Stomach (tissue), 9 donors: ENCODE measurements around the gene FIS1. TPM values are rescaled to one million over a fixed set of nuclear protein-coding genes. Genes with fewer than 3 reads are reported as not detected.
A peak's percentile ranks its signal among the peaks of the same experiment; 100 is the strongest.

Source experiments
- DNase-seq, 2 donors: peaks; one replicate each; pipeline versions ENCODE4 v3.0.0 to v3.0.0-alpha.2; 2013 to 2019
- H3K27ac ChIP-seq, 5 donors: fragments of 200-600 bp in 4 of 5; sonication (generic) in 4 of 5; one replicate each; pipeline ENCODE4 v1.5.1; 2013 to 2019; ENCODE audit warnings: mild to moderate bottlenecking in 1 of 5, moderate library complexity in 1 of 5
- H3K27me3 ChIP-seq, 3 donors: fragments of 200-600 bp; sonication (generic); one replicate each; pipeline ENCODE4 v1.5.1; 2017 to 2019; ENCODE audit warnings: mixed run types in 1 of 3
- H3K36me3 ChIP-seq, 4 donors: fragments of 200-600 bp; sonication (generic); 1 replicate in 3 of 4; 2 replicates in 1 of 4; pipeline ENCODE4 v1.5.1; 2016 to 2019
- H3K4me1 ChIP-seq, 4 donors: fragments of 200-600 bp; sonication (generic); one replicate each; pipeline ENCODE4 v1.5.1; 2016 to 2019
- H3K4me3 ChIP-seq, 4 donors: fragments of 200-600 bp; sonication (generic) in 3 of 4; one replicate each; pipeline ENCODE4 v1.5.1; 2016 to 2019; ENCODE audit warnings: mild to moderate bottlenecking in 1 of 4
- H3K9me3 ChIP-seq, 4 donors: fragments of 200-600 bp; sonication (generic); one replicate each; pipeline ENCODE4 v1.5.1; 2016 to 2019
- CTCF ChIP-seq, 7 experiments: fragments of 450-650 bp in 4 of 7; fragments of 200-600 bp in 3 of 7; sonication (generic) in 3 of 7; IDR thresholded peaks; one replicate each; pipeline ENCODE4 v1.5.1; 2016 to 2019; ENCODE audit warnings: antibody characterized with exemption in 7 of 7, control low read depth in 2 of 7, mild to moderate bottlenecking in 1 of 7
- EP300 ChIP-seq: sonication (generic); formaldehyde crosslinking; IDR thresholded peaks from one replicate; pipeline ENCODE4 v1.6.1; 2017; ENCODE audit warnings: antibody characterized with exemption
- POLR2A ChIP-seq, 4 donors: fragments of 450-650 bp; IDR thresholded peaks; one replicate each; pipeline ENCODE4 v1.6.1; 2016; ENCODE audit warnings: antibody characterized with exemption in 4 of 4, control low read depth in 2 of 4, mild to moderate bottlenecking in 1 of 4, moderate library complexity in 1 of 4
- POLR2AphosphoS5 ChIP-seq, 3 donors: sonication (generic); formaldehyde crosslinking; IDR thresholded peaks; one replicate each; pipeline ENCODE4 v1.6.1; 2016; ENCODE audit warnings: antibody characterized with exemption in 3 of 3
- WGBS, 5 donors: extraction: QIAGEN DNeasy Blood & Tissue Kit in 3 of 5; methylation state at CpG; one replicate each; pipeline versions ENCODE4 v1.1.5 to v1.1.7; 2013 to 2018; 5-methylcytosine and 5-hydroxymethylcytosine counted together
- intact Hi-C: fragments of 100-400 bp; cut with DNase I; formaldehyde crosslinking; loops from one replicate; pipeline ENCODE4 v1.15.1; 2023; ENCODE audit warnings: low total_unique reads
- polyA plus RNA-seq, 3 donors: library from polyadenylated mRNA; stranded (reverse); fragments of 200-250 nt; gene quantifications; one replicate each; pipeline ENCODE4 v1.2.3, GENCODE V29; 2013
- total RNA-seq, 5 donors: library from RNA; depleted of rRNA; stranded (reverse); fragments of >200 nt; gene quantifications; one replicate each; pipeline versions ENCODE4 v1.1.0 to v1.2.3, GENCODE V29; 2014 to 2016
- donor health status: healthy with polysubstance abuse.
- donor health status: Bipolar disorder and iron deficiency.
- donor health status: healthy.

FIS1 gene
- total and polyA plus RNA-seq, 8 donors: 72.4 to 329 (median 199) TPM

GRCh38 chr7:101250324-101250723 lies 5.4 kb upstream of the FIS1 start:
- H3K9me3 ChIP-seq: no peaks in the 10 kb centered on the region
- H3K4me1 ChIP-seq: peaks cover 10 to 53% (median 41%) of the 10 kb centered on the region in 4 donors
- H3K27ac ChIP-seq: no peak overlapping the region
- H3K27me3 ChIP-seq: peaks cover 0 to 5% (median 0%) of the 10 kb centered on the region in 3 donors
- TF ChIP-seq EP300 (no peak), CTCF (IDR thresholded peaks at IDR 0.05) (no peak), POLR2A (IDR thresholded peaks at IDR 0.05) (no peak), POLR2AphosphoS5 (IDR thresholded peaks at IDR 0.05) (no peak)
- peak overlapping the region in 1 of 4 donors; percentile 86 for H3K4me3 ChIP-seq
- DNase-seq: no peak
- H3K36me3 ChIP-seq: peaks cover 4 to 29% (median 26%) of the 10 kb centered on the region in 4 donors
- intact Hi-C loops: no loop called here
- WGBS, 5 donors: 88 to 97% (median 93%) methylated on average over 3 of the region's 3 CpGs

GRCh38 chr7:101248276-101248675 lies 3.4 kb upstream of the FIS1 start:
- Histone ChIP-seq H3K4me1 (peaks cover 21 to 66% (median 54%) of the 10 kb centered on the region in 4 donors), H3K27ac (no peak overlapping the region), H3K9me3 (no peaks in the 10 kb centered on the region), H3K36me3 (peaks cover 4 to 29% (median 26%) of the 10 kb centered on the region in 4 donors), H3K4me3 (no peak overlapping the region), H3K27me3 (no peaks in the 10 kb centered on the region)
- intact Hi-C loops: no loop called here
- TF ChIP-seq POLR2A (IDR thresholded peaks at IDR 0.05) (no peak), EP300 (no peak), CTCF (IDR thresholded peaks at IDR 0.05) (no peak), POLR2AphosphoS5 (IDR thresholded peaks at IDR 0.05) (no peak)
- WGBS, 5 donors: 91 to 100% (median 96%) methylated on average over 5 of the region's 5 CpGs
- no peak for DNase-seq

GRCh38 chr7:101245147-101245668 lies 327 bp upstream of the FIS1 start:
- 23 to 43% (median 30%) methylated on average over 22 to 32 of the region's 32 CpGs for WGBS, 5 donors
- Histone ChIP-seq H3K36me3 (peaks cover 9 to 44% (median 36%) of the 10 kb centered on the region in 4 donors), H3K4me1 (peaks cover 17 to 70% (median 54%) of the 10 kb centered on the region in 4 donors), H3K27me3 (no peaks in the 10 kb centered on the region), H3K9me3 (no peaks in the 10 kb centered on the region), H3K27ac (peak overlapping the region; percentile 87 to 97 (median 95)), H3K4me3 (peak overlapping the region; percentile 74 to 94 (median 81))
- DNase-seq: no peak
- intact Hi-C loops: no loop called here
- peak in 1 of 3 donors; percentile 36 for TF ChIP-seq POLR2AphosphoS5 (IDR thresholded peaks at IDR 0.05)
- TF ChIP-seq POLR2A (IDR thresholded peaks at IDR 0.05): no peak

- 13 to 26% (median 17%) methylated on average over 18 to 28 of the region's 28 CpGs for WGBS, 5 donors
- Histone ChIP-seq H3K27ac (peak overlapping the region; percentile 87 to 97 (median 95)), H3K4me3 (peak overlapping the region; percentile 74 to 94 (median 81)), H3K27me3 (no peaks in the 10 kb centered on the region), H3K36me3 (peaks cover 18 to 47% (median 38%) of the 10 kb centered on the region in 4 donors), H3K9me3 (no peaks in the 10 kb centered on the region), H3K4me1 (peaks cover 17 to 70% (median 59%) of the 10 kb centered on the region in 4 donors)
- no peak for TF ChIP-seq POLR2A (IDR thresholded peaks at IDR 0.05)
- TF ChIP-seq CTCF (IDR thresholded peaks at IDR 0.05): no peak
- no peak for TF ChIP-seq POLR2AphosphoS5 (IDR thresholded peaks at IDR 0.05)
- TF ChIP-seq EP300: no peak
- DNase-seq: peak in 1 of 2 donors; percentile 56
- intact Hi-C loops: no loop called here
These were observed 1.1 kb downstream of the FIS1 start for GRCh38 chr7:101243646-101244374.
